ENCODE data around the gene PSKH1. TPM values are rescaled to one million over a fixed set of nuclear protein-coding genes. Genes with fewer than 3 reads are reported as not detected.

PSKH1 gene
- total RNA-seq, 1 experiment from 2014 or later = 21.7 TPM

GRCh38 chr16:67923414-67924116 lies 30.5 kb downstream of the PSKH1 start:
- intact Hi-C loops (cut with micrococcal nuclease) = no loop called here
- no TSS peak for BruUV-seq (replicated peaks)
- Mint-ChIP-seq H3K27ac (ENCODE audit: low read depth, unreplicated experiment) (no peak overlapping the region), H3K9me3 (ENCODE audit: unreplicated experiment) (no peaks in the 10 kb centered on the region), H3K4me3 (ENCODE audit: unreplicated experiment) (no peak overlapping the region), H3K27me3 (ENCODE audit: insufficient read depth, unreplicated experiment) (no peaks in the 10 kb centered on the region), H3K36me3 (ENCODE audit: insufficient read depth, unreplicated experiment) (peaks cover 13% of the 10 kb centered on the region), H3K4me1 (ENCODE audit: insufficient read depth, unreplicated experiment) (no peaks in the 10 kb centered on the region)
- DNase-seq (ENCODE audit: unreplicated experiment) = no peak
- ChIA-PET CTCF (interaction anchor here (0.7 to 2.5 kb wide), 6 partner anchors 19 to 404 kb away, joined by 3 to 11 read pairs (median 4); no protein-coding TSS in a partner anchor), POLR2A (interaction anchor here (1.5 to 3.6 kb wide), 2 partner anchors 11 to 30 kb away, joined by 3 to 21 read pairs; no protein-coding TSS in a partner anchor)
- no peak for TF ChIP-seq CTCF (IDR thresholded peaks at IDR 0.05; ENCODE audit: unreplicated experiment)

- Mint-ChIP-seq H3K27me3 (ENCODE audit: insufficient read depth, unreplicated experiment) (no peaks in the 10 kb centered on the region), H3K36me3 (ENCODE audit: insufficient read depth, unreplicated experiment) (peaks cover 12% of the 10 kb centered on the region), H3K4me1 (ENCODE audit: insufficient read depth, unreplicated experiment) (no peaks in the 10 kb centered on the region), H3K27ac (ENCODE audit: low read depth, unreplicated experiment) (no peak overlapping the region), H3K9me3 (ENCODE audit: unreplicated experiment) (no peaks in the 10 kb centered on the region), H3K4me3 (ENCODE audit: unreplicated experiment) (no peak overlapping the region)
- intact Hi-C loops (cut with micrococcal nuclease) = no loop called here
- ChIA-PET POLR2A (interaction anchor here (0.5 to 3.6 kb wide), 2 partner anchors 11 to 452 kb away, joined by 3 to 21 read pairs; no protein-coding TSS in a partner anchor), CTCF (interaction anchor here (0.6 to 6.1 kb wide), 9 partner anchors 11 to 631 kb away, joined by 3 to 67 read pairs (median 3); partner anchors contain the start of gene NRN1L)
- no TSS peak for BruUV-seq (replicated peaks)
- no peak for DNase-seq (ENCODE audit: unreplicated experiment)
- no peak for TF ChIP-seq CTCF (IDR thresholded peaks at IDR 0.05; ENCODE audit: unreplicated experiment)
These were observed 31.3 kb downstream of the PSKH1 start for GRCh38 chr16:67924140-67924906.

GRCh38 chr16:67926181-67926750 lies 33.2 kb downstream of the PSKH1 start:
- POLR2A ChIA-PET = interaction anchor here (0.6 to 3.6 kb wide), 2 partner anchors 9 to 55 kb away, joined by 3 to 21 read pairs; no protein-coding TSS in a partner anchor
- no peaks in the 10 kb centered on the region for H3K4me1 Mint-ChIP-seq (ENCODE audit: insufficient read depth, unreplicated experiment)
- no peak for TF ChIP-seq CTCF (IDR thresholded peaks at IDR 0.05; ENCODE audit: unreplicated experiment)
- no peaks in the 10 kb centered on the region for H3K9me3 Mint-ChIP-seq (ENCODE audit: unreplicated experiment)
- no peak for DNase-seq (ENCODE audit: unreplicated experiment)
- no peak overlapping the region for H3K4me3 Mint-ChIP-seq (ENCODE audit: unreplicated experiment)
- intact Hi-C loops (cut with micrococcal nuclease) = loop anchor here (5.0 kb wide), 1 partner anchor 94 kb away; no protein-coding TSS in a partner anchor
- H3K27ac Mint-ChIP-seq (ENCODE audit: low read depth, unreplicated experiment) = no peak overlapping the region
- H3K36me3 Mint-ChIP-seq (ENCODE audit: insufficient read depth, unreplicated experiment) = peaks cover 9% of the 10 kb centered on the region
- BruUV-seq (replicated peaks) = no TSS peak
- CTCF ChIA-PET = interaction anchor here (0.6 to 6.1 kb wide), 9 partner anchors 11 to 1322 kb away, joined by 3 to 67 read pairs (median 4); partner anchors contain the start of gene NRN1L
- no peaks in the 10 kb centered on the region for H3K27me3 Mint-ChIP-seq (ENCODE audit: insufficient read depth, unreplicated experiment)
